Adipocyte (in vitro differentiated cells): Measurements from ENCODE around the gene HGFAC.

Source experiments
- DNase-seq: peaks from one replicate; pipeline ENCODE4 v3.0.0-alpha.2; 2015; ENCODE audit warnings: low read depth
- H3K27me3 ChIP-seq: replicated peaks from 2 replicates; pipeline ENCODE4 v1.7.0; 2013; ENCODE audit warnings: mild to moderate bottlenecking, low read length, moderate library complexity; ENCODE audit not compliant: control insufficient read depth, insufficient read depth
- H3K36me3 ChIP-seq: 2 replicates; pipeline ENCODE4 v1.7.0; 2013; ENCODE audit warnings: low read length, mild to moderate bottlenecking, moderate library complexity; ENCODE audit not compliant: control insufficient read depth, insufficient read depth, severe bottlenecking
- H3K4me1 ChIP-seq: 2 replicates; pipeline ENCODE4 v1.7.0; 2013; ENCODE audit warnings: mild to moderate bottlenecking, low read length, moderate library complexity; ENCODE audit not compliant: control insufficient read depth, insufficient read depth
- H3K4me3 ChIP-seq: 2 replicates; pipeline ENCODE4 v1.7.0; 2013; ENCODE audit warnings: mild to moderate bottlenecking, low read length, moderate library complexity
- H3K9ac ChIP-seq: 2 replicates; pipeline ENCODE4 v1.7.0; 2013; ENCODE audit warnings: mild to moderate bottlenecking, low read length, moderate library complexity
- H3K9me3 ChIP-seq: 2 replicates; pipeline ENCODE4 v1.7.0; 2013; ENCODE audit warnings: mild to moderate bottlenecking, low read length, moderate library complexity; ENCODE audit not compliant: control insufficient read depth

HGFAC gene

DNA sequence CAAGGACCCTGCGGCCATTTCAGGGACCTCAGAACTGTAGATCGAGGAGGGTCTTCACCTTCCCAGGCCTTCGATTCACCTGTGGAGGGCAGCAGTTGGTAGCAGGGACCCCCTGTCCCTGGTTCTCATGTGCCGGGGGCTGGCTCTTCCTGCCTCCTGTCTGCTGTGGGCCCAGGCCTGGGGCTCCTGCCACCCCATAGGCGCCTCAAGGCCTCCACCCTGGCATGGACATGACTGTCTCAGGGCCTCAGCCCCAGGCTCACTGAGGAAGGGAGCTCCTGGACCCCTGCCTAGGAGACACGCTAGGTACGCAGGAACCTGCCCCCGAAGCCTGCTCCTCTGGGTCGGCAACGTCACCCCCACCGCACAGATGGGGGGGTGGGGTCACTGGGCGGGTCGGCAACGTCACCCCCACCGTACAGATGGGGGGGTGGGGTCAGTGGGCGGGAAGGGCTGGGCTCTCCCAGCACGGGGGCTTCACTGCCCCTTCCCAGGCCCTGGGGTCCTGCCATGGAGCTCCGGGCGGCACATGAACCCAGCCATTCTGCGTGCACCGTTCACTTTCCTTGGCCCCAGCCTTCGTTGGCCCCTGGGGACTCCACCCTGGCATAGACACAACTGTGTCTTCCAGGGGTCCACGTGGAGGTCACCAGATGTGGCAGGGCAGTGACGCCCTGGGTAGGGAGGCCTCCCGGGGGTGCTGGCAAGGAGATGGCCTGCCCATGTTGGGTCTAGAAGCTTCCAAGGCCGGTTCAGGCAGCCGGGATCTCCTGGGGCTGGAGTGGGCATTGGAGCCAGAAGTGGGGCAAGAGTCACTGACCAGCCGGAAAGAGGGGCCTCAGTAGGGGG is 3.5 kb upstream of the HGFAC start:
- no peak overlapping the region for H3K9ac ChIP-seq
- peaks cover 12% of the 10 kb centered on the region for H3K4me1 ChIP-seq
- no peaks in the 10 kb centered on the region for H3K27me3 ChIP-seq
- no peak overlapping the region for H3K4me3 ChIP-seq
- DNase-seq: no peak
- H3K9me3 ChIP-seq: no peaks in the 10 kb centered on the region
- no peaks in the 10 kb centered on the region for H3K36me3 ChIP-seq

DNA sequence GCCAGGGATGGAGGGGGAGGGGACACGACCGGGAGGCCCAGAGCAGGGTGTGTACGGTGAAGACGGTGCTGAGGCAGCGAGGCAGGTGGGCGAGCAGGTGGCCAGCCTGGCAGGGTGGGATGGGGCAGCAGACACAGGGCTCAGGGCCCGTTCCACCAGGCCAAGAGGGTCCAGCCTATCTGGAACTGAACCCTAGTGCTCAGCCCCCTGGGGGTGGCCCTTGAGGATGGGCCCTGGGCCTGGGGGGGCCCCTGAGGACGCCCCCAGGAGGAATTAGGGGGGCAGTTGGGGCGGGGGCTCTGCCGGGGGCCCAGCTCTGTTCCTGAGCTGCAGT is 3.0 kb upstream of the HGFAC start:
- H3K36me3 ChIP-seq: no peaks in the 10 kb centered on the region
- no peak overlapping the region for H3K4me3 ChIP-seq
- peaks cover 12% of the 10 kb centered on the region for H3K4me1 ChIP-seq
- H3K27me3 ChIP-seq: no peaks in the 10 kb centered on the region
- no peak for DNase-seq
- H3K9ac ChIP-seq: no peak overlapping the region
- no peaks in the 10 kb centered on the region for H3K9me3 ChIP-seq

DNA sequence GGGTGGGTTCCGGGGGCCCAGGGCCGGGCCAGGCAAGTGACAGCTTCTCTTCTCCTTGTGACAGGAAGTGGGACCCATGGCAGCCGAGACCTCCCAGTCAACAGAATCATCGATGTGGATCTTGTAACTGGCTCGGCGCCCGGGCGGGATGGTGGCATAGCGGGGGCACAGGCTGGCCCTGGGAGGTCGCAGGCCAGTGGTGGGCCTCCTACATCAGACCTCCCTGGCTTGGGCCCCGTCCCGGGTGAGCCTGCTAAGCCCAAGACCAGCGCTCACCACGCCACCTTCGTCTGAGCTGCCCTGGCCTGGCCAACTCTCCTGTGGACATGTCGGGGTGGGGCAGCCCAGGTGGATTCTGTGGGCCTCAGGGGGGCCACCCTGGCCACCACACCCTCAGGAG is 2.4 kb upstream of the HGFAC start:
- Histone ChIP-seq H3K9ac (no peak overlapping the region), H3K9me3 (no peaks in the 10 kb centered on the region), H3K4me3 (no peak overlapping the region), H3K4me1 (peaks cover 12% of the 10 kb centered on the region), H3K36me3 (no peaks in the 10 kb centered on the region), H3K27me3 (no peaks in the 10 kb centered on the region)
- DNase-seq: no peak

DNA sequence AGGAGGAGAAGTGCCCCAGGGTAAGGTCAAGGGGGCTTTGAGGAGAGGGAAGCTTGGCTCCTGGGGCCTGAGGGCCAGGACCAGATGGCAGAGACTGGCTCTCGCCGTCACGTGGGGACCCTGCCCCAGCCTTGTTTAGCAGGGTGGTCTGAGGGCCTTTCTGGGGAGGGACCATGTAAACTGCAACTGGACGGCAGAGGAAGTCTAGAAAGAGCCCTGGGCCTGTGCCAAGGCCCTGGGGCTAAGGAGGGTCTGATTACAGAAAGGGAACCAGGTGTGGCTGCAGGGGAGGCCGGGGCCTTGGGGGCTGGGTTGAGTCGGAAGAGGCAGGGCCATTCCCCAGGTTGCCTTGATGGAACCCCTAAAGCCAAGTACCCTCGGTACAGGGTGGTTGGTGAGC is 1.8 kb upstream of the HGFAC start:
- H3K4me1 ChIP-seq: peaks cover 12% of the 10 kb centered on the region

DNA sequence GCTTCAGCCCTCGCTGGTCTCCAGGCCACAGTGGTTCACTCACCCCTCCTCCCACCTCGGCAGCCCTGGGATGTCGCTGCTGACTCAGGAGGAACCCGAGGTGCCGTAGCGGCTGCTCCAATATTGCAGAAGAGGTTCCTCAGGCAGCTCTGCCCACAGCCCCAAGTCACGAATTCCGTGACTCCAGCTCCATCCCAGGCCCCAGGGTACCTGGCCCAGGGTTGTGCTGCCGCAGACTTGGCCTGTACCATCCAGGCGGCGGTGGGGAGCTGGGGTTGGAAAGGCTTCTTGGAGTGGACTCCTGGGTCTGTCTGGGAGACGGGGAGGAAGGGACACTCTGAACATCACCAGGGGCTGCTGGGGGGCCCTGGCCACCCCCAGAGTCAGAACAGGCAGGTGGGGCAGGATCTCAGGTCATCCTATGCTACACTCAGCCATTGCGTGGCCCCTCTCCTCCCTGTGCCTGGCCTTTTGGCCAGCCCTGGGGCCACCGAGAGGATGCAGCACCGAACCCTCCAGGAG is 728 bp upstream of the HGFAC start:
- Histone ChIP-seq H3K4me1 (peaks cover 12% of the 10 kb centered on the region), H3K36me3 (no peaks in the 10 kb centered on the region), H3K9ac (no peak overlapping the region), H3K27me3 (no peaks in the 10 kb centered on the region), H3K9me3 (no peaks in the 10 kb centered on the region), H3K4me3 (no peak overlapping the region)
- no peak for DNase-seq

More for the DNA sequence above, 1.8 kb upstream of the HGFAC start:
- Histone ChIP-seq H3K9me3 (no peaks in the 10 kb centered on the region), H3K27me3 (no peaks in the 10 kb centered on the region), H3K36me3 (no peaks in the 10 kb centered on the region), H3K4me3 (no peak overlapping the region), H3K9ac (no peak overlapping the region)
- peak; percentile 19 for DNase-seq

DNA sequence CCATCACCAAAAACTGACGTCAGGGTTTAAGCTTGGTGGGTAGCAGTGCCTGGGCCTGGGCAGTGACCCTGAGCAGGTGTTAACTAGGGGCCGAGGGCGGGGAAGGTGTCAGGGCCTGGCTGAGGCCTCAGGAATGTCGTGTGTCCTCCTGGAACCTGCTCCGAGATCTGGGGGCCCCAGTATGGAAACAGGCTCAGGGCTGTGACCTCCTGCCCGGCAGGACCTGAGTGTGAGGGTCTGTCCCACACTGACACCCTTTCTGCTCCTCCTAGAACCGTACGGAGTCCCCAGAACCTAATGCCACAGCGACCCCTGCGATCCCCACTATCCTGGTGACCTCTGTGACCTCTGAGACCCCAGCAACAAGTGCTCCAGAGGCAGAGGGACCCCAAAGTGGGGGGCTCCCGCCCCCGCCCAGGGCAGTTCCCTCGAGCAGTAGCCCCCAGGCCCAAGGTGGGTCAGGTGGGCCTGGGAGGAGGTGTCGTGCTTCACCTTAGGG is 741 bp downstream of the HGFAC start:
- H3K4me3 ChIP-seq: no peak overlapping the region
- H3K9ac ChIP-seq: no peak overlapping the region
- H3K27me3 ChIP-seq: no peaks in the 10 kb centered on the region
- H3K4me1 ChIP-seq: peaks cover 6% of the 10 kb centered on the region
- no peaks in the 10 kb centered on the region for H3K9me3 ChIP-seq
- H3K36me3 ChIP-seq: no peaks in the 10 kb centered on the region
- no peak for DNase-seq

DNA sequence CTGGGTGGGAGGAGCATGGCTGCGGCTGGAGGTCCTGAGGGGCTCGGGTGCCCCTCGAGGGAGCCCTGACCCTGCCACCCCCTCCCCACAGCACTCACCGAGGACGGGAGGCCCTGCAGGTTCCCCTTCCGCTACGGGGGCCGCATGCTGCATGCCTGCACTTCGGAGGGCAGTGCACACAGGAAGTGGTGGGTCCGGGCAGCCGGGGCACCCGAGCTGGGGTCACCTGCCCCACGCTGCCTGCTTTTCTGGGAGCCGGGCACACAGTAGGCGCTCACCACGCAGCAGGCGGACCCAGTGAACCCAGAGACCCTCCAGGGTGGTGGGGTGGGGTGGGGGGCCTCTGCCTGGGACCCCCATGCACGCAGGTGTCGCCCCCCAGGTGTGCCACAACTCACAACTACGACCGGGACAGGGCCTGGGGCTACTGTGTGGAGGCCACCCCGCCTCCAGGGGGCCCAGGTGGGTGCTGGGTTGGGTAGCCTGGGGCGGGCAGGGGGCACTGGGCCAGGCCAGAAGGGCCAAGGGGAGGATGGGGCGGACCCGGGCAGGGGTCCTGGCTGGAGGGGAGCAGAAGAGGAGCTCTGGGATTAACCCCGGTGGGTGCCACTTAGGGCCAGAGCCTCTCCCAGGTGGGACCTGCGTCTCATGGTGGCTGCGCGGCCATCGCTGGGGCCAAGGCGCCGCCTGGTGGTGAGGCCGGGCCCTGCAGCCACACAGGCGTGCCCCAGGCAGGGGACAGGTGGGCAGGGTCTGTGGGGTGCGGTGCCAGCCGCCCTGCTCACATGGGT is 1.4 kb downstream of the HGFAC start:
- H3K36me3 ChIP-seq: no peaks in the 10 kb centered on the region
- DNase-seq: peak; percentile 55
- no peaks in the 10 kb centered on the region for H3K27me3 ChIP-seq
- H3K4me3 ChIP-seq: no peak overlapping the region
- peaks cover 5% of the 10 kb centered on the region for H3K4me1 ChIP-seq
- no peak overlapping the region for H3K9ac ChIP-seq
- no peaks in the 10 kb centered on the region for H3K9me3 ChIP-seq

DNA sequence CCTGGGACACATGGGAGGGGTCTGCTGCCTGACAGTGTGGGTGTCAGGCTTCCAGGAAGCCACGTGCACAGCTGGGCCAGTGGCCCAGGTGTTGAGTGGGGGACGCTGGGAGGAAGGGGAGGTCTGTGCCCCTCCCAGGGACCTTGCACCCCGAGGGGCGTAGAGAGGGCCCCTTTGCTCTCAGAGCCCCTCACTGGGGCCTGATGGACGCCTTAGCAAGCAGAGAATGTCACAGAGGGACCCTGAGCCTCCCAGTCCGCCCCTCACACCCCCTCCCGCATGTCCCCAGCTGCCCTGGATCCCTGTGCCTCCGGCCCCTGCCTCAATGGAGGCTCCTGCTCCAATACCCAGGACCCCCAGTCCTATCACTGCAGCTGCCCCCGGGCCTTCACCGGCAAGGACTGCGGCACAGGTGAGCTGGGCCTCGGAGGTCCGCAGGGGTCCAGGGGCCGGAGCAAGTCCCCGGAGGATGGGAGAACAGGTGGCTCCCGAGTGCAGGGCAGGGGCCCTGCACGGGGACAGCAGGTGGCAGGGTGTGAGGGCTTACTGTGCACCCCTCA is 2.1 kb downstream of the HGFAC start:
- Histone ChIP-seq H3K27me3 (no peaks in the 10 kb centered on the region), H3K4me3 (no peak overlapping the region), H3K36me3 (no peaks in the 10 kb centered on the region), H3K4me1 (no peaks in the 10 kb centered on the region), H3K9ac (no peak overlapping the region), H3K9me3 (no peaks in the 10 kb centered on the region)
- no peak for DNase-seq

DNA sequence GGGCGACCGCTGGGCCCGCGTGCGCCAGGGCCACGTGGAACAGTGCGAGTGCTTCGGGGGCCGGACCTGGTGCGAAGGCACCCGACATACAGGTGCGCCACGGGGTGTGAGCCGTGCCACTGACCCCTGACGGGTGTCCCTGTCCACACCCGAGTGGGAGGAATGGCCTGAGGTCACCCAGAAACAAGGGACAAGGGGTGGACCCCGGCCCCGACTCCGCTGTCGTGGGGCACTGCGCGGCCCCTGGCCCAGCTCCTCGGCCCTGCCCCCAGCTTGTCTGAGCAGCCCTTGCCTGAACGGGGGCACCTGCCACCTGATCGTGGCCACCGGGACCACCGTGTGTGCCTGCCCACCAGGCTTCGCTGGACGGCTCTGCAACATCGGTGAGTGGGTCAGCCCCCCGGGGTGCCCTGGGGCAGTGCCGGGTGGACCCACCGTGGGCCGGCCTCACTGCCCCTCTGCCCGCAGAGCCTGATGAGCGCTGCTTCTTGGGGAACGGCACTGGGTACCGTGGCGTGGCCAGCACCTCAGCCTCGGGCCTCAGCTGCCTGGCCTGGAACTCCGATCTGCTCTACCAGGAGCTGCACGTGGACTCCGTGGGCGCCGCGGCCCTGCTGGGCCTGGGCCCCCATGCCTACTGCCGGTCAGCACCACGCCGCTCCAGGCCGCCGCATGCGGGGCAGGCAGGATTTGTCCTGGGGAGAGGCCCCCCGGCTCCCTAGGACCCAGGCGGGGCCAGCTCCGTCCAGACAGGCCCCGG is 2.8 kb downstream of the HGFAC start:
- no peak for DNase-seq
- Histone ChIP-seq H3K27me3 (no peaks in the 10 kb centered on the region), H3K4me1 (no peaks in the 10 kb centered on the region), H3K9ac (no peak overlapping the region), H3K9me3 (no peaks in the 10 kb centered on the region), H3K36me3 (no peaks in the 10 kb centered on the region), H3K4me3 (no peak overlapping the region)

DNA sequence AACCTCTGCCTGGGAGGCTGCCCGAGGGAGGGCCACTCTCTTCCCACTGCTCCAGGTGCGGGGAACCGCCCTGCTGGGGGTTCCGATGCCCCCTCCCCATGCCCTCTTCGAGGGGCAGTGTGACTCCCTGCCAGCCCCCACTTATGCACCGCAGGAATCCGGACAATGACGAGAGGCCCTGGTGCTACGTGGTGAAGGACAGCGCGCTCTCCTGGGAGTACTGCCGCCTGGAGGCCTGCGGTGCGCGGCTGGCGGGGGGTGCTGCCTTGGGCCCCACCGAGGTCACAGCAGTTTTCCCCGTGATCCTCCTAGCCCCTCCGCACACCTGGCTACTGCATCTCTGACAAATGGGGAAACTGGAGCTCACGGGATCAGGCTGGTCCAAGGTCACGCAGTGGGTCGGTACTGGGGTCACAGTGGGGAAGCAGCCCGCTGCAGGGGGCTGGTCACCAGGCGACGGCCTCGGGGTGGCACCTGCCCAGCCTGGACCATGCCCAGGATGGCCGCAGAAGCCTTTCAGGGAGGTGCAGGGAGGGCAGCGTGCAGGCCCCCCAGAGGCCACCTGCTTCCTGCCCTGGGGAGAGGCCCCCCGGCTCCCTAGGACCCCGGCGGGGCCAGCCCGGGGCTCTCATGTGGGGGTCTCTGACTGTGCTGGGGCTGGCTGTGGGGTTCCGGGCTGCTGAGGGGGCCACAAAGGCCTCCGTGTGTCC is 3.5 kb downstream of the HGFAC start:
- H3K4me1 ChIP-seq: no peaks in the 10 kb centered on the region
- H3K9me3 ChIP-seq: no peaks in the 10 kb centered on the region
- H3K4me3 ChIP-seq: no peak overlapping the region
- no peak overlapping the region for H3K9ac ChIP-seq
- H3K27me3 ChIP-seq: no peaks in the 10 kb centered on the region
- no peak for DNase-seq
- no peaks in the 10 kb centered on the region for H3K36me3 ChIP-seq
